GM12892 (cell line): ENCODE measurements around the gene MADCAM1.

ENCODE experiments used
- DNase-seq: peaks from one replicate; pipeline ENCODE4 v3.0.0; 2011; ENCODE audit not compliant: insufficient read length
- FAIRE-seq: peaks from 2 replicates; lab custom pipeline; 2011; peaks lifted over from hg19 to GRCh38; lab: Jason Lieb, UNC
- POLR2A ChIP-seq: IDR thresholded peaks from 2 replicates; pipeline ENCODE4 v1.6.1; 2011; ENCODE audit warnings: low read depth, low read length, control low read depth
- POLR2AphosphoS5 ChIP-seq: IDR thresholded peaks from 2 replicates; pipeline ENCODE4 v1.6.1; 2011; ENCODE audit warnings: low read depth, low read length, control low read depth
- TAF1 ChIP-seq: IDR thresholded peaks from 2 replicates; pipeline ENCODE4 v1.6.1; 2011; ENCODE audit warnings: low read depth, mild to moderate bottlenecking, control low read depth, low read length, borderline replicate concordance

MADCAM1 gene

DNA sequence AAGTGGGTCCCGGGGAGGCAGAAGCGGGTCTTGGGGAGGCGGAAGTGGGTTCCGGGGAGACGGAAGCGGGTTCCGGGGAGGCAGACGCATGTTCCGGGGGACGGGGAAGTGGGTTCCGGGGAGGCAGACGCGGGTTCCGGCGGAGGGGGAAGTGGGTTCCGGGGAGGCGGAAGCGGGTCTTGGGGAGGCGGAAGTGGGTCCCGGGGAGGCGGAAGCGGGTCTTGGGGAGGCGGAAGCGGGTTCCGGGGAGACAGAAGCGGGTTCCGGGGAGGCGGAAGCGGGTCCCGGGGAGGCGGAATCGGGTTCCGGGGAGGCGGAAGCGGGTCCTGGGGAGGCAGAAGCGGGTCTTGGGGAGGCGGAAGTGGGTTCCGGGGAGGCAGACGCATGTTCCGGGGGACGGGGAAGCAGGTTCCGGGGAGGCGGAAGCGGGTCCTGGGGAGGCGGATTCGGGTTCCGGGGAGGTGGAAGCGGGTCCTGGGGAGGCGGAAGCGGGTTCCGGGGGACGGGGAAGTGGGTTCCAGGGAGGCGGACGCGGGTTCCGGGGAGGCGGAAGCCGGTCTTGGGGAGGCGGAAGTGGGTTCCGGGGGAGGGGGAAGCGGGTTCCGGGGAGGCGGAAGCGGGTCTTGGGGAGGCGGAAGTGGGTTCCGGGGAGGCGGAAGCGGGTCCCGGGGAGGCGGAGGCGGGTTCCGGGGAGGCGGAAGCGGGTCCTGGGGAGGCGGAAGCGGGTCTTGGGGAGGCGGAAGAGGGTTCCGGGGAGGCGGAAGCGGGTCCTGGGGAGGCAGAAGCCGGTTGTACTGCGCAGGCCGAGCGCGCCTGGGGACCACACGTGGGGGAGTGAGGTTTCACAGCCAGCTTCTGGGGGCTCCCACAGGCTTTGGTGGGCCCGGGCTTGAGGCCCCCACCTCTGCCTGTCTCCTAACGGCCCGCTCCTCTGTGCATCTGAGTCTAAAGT, 37.9 kb upstream of the MADCAM1 start:
- DNase-seq = no peak
- no peak for FAIRE-seq
- TF ChIP-seq POLR2A = no peak

DNA sequence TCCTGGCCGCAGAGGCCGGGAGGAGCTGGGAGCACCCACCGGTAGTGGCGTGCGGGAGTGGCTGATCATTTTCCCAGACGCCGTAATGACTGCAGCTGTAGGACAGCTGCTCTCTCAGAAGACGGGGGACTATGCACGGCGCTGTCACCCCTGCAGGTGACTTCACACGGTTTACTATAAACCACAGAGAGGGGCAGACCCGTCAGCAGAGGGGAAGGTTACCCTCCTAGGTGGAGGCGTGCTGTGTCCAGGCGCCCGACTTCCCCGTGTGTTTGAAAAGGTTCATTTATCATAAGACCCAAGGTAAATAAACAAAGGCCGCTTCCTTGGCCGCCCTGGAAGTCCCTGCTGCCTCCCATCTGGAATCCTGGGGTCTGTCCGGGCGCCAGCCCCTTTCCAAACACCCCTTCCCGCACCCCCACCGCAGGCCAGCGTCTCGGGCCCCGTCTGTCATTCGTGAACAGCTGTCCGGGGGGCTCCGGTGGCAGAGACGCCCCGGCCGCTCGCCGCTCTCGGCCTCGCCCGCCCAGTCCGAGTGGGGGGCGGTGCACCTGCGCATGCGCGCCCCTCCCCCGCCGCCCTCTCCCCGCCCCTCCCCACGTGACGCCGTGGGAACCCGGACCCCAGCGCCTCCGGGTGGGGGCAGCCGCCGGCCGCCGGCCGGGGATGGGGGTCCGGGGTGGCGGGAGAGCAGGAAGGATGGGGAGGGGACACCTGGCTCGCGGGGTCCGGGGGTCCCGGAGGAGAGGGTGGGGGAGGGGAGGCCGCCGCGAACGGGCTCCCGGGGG, 36.4 kb upstream of the MADCAM1 start:
- no peak for TF ChIP-seq TAF1
- no peak for TF ChIP-seq POLR2A
- no peak for TF ChIP-seq POLR2AphosphoS5
- DNase-seq (no peak), FAIRE-seq (no peak)

DNA sequence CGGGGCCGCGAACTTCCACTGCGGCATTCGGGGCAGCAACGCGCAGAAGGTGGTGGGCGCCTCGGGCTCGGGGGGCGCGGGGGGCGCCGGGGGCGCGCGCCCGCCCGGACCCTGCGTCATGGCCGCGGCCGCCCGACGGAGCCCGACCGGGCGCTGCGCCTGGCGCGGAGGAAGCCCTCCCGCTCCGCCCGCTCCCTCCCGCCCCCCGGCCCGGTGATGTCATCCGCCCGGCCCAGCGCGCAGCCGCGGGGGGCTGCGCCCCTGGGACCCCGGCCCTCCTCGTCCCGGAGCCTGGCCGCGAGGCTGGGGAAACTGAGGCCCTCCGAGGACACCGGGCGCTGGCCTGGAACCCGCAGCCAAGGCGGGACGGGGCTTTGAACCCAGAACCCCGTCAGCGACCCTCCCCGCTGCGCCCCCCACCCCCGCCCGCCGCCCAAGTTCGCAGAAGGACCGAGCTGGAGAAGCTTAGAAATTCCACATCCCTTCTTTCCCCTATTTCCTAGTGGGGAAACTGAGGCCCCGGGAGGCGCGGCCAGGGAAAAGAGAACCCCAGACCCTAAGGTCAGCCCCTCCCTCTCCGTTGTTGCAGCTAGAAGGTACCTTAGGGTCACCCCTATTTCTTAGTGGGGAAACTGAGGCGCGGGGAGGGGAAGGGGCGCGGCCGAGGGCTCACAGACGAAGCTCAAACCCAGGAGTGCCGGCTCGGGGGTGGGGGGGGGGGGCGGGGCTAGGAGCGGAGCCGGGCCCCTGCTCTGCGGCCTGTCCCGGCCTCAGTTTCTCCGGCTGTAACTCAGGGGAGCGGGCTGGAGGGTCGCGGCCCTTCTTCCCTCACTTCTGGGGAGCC, 35.2 kb upstream of the MADCAM1 start, which contains the start of gene SHC2:
TSS of gene SHC2 (minus strand) at position 157 of the 844 bp plus-strand sequence. CDS start at position 120, 37 bp downstream.
- TF ChIP-seq POLR2A (no peak), POLR2AphosphoS5 (no peak), TAF1 (no peak)
- no peak for DNase-seq
- no peak for FAIRE-seq

DNA sequence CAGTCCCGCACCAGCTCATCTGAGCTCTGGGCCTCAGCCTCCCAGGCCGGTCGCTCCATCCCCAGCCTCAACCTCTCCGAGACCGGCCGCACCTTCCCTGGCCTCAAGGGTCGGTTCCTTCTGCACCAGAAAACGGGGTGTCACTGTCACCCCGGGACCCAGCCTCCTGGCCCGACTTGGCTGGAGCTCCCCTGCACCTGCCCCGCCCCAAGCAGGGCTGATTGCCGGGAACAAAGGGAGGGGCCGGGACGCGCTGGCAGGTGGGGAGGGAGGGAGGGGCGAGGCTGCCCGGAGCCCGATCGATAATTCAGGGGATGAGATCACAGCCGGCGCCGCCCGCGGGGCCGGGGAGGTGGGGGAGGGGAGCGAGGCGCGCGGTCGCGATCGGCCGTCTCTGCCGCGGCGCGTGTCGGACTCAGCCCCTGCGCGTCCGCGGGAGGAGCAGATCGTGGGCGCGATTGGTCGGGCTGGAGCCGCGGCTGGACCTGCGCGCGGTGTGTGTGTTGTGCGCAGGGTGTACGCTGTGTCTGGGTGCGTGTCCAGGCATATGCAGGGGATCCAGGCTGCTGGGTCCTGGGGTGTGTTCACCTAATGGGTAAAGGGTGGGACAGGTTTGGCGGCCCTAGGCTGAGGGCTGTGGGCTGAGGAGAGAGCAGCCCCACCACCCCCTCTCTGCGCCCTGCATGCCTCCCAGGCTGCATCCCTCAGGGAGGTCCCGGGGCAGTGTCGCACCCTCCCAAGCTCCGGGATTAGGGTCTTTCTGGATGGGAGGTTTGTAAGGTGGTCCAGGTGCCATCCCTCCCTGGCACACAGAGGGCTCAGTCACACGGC, 34.4 kb upstream of the MADCAM1 start:
- FAIRE-seq = no peak
- no peak for DNase-seq
- TF ChIP-seq TAF1 = no peak
- TF ChIP-seq POLR2A = no peak
- no peak for TF ChIP-seq POLR2AphosphoS5

DNA sequence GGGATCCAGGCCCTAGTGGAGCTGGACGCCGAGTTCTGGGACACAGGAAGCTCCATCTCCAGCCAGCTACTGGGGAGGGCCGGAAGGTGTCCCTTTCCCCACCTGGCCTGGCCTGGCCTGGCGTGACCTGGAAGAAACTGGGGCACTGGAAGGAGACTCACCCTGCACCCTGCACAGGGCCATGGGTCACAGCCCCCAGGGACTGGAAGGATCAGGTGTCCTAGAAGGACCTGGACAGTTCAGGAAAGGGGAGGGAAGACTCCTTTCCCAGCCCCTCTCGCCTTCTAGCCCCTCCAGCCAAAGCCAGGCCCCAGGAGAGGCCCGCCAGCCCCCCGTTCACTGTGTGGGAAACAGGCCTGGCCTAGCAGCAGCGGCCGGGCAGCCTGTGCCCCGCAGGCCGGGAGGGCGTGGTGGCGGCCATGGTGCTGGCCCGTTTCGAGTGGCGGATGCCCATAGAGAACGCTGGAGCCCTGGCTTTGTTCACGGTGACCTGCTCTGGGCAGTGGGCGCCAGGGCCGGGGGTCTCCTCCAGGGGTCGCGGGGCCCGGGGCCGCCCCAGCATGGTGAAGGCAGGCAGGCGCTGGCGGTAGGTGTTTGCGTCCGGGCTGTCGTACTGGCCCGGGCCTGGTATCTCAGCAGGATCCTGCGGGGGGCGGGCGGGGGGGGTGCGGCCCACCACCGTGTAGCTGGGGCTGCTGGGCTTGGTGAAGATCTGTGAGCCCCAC, 32.6 kb upstream of the MADCAM1 start:
- FAIRE-seq = no peak
- no peak for TF ChIP-seq POLR2AphosphoS5
- no peak for TF ChIP-seq POLR2A
- TF ChIP-seq TAF1 = no peak
- no peak for DNase-seq

DNA sequence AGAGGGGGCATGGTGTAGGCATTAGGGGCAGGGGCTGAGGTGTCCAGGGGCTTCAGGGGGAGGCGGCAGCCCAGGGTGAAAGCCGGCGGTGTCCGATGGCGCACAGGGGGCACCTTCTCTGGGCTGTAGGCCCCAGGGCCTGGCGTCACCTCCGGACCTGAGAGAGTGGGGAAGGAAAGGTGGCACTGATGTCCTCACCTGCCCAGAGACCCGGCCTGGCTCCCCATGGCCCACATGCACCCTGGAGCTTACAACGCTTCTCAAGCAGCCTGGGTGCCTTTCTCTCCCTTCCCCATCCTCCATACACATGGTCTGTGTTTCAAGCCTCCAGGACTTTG, 32.1 kb upstream of the MADCAM1 start:
- FAIRE-seq = no peak
- TF ChIP-seq POLR2AphosphoS5 (no peak), TAF1 (no peak), POLR2A (no peak)
- no peak for DNase-seq

DNA sequence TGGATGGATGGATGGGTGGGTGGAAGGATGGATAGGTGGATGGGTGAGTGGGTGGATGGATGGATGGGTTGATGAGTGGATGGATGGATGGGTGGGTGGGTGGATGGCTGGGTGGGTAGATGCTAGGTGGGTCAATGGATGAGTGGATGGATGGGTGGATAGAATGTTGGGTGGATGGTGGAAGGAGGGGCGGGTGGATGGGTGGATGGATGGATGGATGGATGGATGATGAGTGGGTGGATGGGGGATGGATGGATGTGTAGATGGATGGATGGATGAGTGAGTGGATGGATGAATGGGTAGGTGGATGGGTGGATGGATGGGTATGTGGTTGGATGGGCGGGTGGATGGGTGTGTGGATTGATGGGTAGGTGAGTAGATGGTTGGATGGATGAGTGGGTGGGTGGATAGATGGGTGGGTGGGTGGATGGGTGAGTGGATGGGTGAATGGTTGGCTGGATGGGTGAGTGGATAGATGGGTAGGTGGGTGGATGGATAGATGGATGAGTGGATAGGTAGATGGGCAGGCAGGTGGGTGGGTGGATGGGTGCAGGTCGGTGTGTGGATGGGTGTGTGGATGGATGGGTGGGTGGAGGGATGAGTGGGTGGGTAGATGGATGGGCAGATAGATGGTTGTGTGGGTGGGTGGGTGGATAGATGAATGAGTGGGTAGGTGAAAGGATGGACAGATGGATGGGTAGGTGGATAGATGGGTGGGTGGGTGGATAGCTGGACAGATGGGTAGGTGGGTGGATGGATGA, 31.1 kb upstream of the MADCAM1 start:
- no peak for FAIRE-seq
- no peak for DNase-seq
- TF ChIP-seq POLR2AphosphoS5 (no peak), POLR2A (no peak), TAF1 (no peak)

DNA sequence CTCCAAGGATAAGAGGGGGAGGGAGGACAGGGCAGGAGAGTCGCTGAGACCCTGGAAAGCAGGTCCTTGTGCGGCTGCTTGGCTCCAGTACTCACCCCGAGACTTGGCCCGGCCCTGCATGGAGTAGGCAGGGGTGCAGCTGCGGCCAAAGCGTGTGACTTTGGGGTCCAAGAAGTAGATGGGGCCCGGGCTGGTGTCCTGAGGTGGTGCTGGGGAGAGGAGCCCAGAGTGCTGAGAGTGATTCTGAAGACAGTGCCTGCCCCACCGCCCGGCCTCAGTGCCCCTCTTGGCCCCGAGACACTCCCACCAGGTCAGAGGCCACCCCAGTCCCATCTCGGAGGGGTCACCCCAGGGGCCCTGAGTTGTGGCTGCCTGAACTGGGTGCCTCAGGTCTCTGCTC, 28.7 kb upstream of the MADCAM1 start:
- DNase-seq (no peak), FAIRE-seq (no peak)
- TF ChIP-seq POLR2AphosphoS5 (no peak), TAF1 (no peak), POLR2A (no peak)

DNA sequence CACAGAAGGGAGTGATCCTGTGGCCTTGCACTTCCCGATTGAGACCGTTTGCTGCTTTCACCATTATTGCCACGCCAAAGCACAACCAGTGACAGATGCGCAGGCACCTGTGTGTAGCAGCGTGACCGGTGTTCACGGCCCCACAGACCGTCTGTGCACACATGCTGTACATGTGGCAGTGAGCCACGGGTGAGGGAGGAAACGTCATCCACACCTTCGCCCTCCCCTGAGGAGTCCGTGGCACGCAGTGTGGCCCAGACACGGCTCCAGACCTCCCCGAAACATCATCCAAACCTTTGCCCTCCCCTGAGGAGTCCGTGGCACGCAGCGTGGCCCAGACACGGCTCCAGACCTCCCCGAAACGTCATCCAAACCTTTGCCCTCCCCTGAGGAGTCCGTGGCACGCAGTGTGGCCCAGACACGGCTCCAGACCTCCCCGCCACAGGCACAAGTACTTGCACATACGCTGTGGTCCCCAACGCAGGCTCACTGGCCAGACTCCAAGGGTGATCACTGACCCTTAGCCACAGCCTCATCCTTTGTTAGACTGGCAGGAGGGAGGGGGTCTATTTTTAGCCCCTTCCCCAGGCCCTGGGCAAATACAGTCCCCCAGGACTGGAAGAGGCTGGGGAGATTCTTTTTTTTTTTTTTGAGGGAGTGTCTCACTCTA, 27.6 kb upstream of the MADCAM1 start:
- FAIRE-seq = no peak

More for the DNA sequence above, 27.6 kb upstream of the MADCAM1 start:
- DNase-seq = no peak
- no peak for TF ChIP-seq TAF1
- no peak for TF ChIP-seq POLR2A
- TF ChIP-seq POLR2AphosphoS5 = no peak
